NCI-H226 (cell line): ENCODE measurements around the gene CEMIP2.

ENCODE experiments used
- DNase-seq: peaks from one replicate; pipeline ENCODE4 v3.0.0-alpha.2; 2015

Gene CEMIP2

GRCh38 chr9:71636143-71636839, 132.0 kb downstream of the CEMIP2 start:
- DNase-seq = no peak

GRCh38 chr9:71634752-71635151, 133.6 kb downstream of the CEMIP2 start:
- no peak for DNase-seq
